NOMO-1 treated with DMSO at 0.1 percent for 48 hours (cell line): ENCODE measurements around the gene CCDC190.
"Not testable (repeated sequence)": the region's sequence is repeated elsewhere in the genome, so short reads cannot be mapped to it uniquely, and the experiment has no call there.

Experiments
- DNase-seq: peaks from one replicate; lab custom pipeline; 2025; ENCODE audit not compliant: unreplicated experiment; lab: John Stamatoyannopoulos, UW

CCDC190 gene

DNA sequence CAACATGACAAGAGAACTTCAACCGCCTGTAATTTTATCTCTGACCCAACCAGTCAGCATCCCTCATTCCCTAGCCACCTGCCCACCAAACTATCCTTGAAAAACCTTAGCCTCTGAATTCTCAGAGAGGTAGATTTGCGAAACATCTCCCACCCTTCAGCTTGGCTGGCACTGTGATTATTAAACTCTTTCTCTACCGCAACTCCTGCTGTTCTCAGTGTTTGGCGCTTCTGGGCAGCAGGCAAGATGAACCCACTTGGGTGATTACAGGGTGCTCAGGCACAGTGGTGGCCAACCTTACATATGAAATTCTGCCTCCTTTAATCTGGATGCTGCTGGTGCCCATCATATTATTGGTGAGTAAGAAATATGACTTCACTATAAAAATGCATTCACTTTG is 22.1 kb downstream of the CCDC190 start:
- DNase-seq = no peak

GRCh38 chr1:162835157-162835899 is 25.6 kb downstream of the CCDC190 start:
- no peak for DNase-seq

DNA sequence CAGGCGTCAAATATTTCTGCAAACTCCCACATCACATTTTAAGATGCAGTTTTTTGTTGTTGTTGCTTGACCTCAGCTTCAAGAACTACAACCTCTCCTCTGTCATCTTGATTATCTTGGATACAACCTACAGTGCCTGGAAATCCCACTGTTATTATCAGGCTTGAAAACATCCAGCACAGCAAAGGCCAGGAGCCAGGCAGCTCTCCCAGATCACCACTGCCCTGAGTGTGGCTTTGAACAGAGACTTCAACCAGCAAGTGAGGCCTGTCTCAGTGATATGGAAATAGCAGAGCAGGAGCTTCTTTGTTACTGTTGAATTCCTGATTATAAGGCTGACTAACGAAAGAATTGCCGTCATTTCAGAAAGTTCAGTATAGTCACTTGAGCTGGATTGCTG is 28.5 kb downstream of the CCDC190 start:
- no peak for DNase-seq

GRCh38 chr1:162829268-162829667 is 31.7 kb downstream of the CCDC190 start:
- DNase-seq = no peak

DNA sequence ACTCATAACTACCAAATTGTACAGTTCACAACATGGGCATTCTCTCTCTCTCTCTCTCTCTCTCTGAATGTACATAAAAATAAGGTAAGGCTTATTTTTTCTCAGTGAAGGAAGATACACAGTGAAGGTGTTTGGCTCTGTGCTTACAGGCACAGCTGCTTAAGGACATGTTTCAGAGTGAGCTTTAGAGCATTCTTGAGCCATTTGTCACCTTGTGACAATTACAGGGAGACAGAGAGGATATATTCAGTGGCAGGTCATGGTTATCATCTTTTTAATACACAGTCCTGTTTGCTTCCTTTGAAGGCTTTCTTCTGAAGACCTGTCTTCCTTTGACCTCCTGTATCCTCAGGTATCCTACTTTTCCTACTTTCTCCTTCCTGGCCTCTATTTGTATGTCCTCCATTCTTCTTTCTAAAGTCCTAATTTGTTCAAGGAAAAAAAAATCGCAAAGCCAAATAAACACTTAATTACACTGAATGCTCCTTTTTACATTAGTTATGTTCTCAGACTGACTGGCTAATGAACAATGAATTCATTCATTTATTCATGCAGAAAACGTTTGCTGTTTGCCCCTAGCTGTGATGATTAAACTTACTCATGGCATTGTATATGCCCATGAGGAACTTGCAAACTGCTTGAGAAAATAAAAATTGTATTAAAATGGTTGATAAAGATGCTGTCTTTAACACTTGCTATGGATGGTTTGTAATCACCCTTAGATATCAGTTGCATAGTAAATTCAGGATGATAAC is 37.0 kb downstream of the CCDC190 start:
- DNase-seq = no peak

DNA sequence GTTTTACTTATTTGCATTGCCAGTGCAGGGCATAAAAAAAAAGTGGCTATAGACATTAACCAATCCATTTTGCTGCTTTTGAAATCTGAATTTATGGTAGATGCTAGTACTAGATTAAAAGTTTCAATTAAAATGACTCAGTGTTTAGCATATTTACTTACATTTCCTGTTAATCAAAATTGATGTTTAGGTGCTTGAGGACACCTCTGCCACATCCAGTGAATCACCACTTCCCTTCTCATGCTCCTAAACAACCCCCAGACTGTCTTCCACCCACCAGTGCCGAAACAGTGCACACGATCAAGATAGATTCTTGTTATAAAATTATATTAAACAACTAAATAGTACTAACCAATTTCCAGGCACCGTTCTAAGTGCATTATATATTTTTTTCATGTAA is 37.7 kb downstream of the CCDC190 start:
- no peak for DNase-seq

DNA sequence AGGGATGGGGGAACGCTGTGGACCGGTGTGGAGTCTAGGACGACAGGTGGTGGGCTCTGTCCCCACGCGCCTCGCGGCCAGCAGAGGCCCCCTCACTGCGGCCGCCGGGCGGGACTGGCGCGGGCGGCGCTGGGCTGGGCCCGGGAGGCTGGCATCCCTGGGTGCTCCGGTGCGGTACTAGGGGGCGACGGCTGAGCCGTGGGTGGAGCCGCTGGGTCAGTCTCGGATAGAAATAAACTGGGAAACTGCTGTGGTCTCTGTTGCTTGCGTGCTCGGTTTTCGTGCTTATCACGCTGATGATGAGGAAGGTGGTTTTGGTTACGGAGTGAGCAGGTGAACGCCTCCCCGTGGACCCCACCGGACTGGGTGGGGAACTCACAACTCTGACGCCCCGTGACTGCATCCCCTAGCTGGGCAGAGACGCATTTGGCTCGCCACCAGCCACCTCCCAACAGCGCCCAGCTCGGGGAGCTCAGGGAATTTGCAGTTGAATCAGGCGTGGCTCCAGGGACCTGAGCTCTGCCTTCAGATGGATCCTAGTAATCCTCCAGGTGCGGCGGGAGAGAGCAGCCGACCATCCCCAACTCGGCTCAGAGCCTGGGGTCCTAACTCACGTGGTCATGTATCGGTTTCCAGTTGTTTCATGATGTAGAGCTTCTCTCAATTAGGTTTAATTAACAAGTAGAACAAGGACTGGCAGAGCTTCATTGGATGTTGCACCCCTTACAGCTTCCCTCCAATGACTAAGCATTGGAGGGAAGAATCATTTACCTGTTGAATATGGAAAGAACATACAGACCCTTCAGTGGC is 38.4 kb downstream of the CCDC190 start:
- DNase-seq = no peak

DNA sequence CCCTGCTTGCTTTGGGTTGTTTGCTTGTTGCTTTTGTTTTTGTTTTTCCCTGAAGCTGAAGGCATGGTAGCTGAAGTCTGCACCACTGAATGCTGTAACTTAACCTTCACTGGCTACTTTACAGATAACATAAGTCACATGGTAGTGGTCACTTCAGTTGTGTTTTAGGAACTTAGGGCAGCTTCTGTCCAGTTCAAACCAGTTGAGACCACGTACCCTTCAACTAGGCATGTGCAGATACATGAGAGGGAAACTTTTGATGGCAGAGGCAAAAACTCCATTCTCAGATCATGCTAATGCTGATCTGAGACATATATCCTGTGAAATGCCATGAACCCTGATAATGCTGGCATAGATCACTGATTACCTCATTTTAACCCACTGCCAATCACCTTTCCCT is 42.3 kb downstream of the CCDC190 start:
- not testable (repeated sequence) for DNase-seq

GRCh38 chr1:162818136-162818535 is 42.8 kb downstream of the CCDC190 start:
- DNase-seq = not testable (repeated sequence)

GRCh38 chr1:162812357-162812756 is 48.6 kb downstream of the CCDC190 start:
- DNase-seq = not testable (repeated sequence)

DNA sequence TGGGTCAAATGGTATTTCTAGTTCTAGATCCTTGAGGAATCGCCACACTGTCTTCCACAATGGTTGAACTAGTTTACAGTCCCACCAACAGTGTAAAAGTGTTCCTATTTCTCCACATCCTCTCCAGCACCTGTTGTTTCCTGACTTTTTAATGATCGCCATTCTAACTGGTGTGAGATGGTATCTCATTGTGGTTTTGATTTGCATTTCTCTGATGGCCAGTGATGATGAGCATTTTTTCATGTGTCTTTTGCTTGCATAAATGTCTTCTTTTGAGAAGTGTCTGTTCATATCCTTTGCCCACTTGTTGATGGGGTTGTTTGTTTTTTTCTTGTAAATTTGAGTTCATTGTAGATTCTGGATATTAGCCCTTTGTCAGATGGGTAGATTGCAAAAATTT is 53.5 kb downstream of the CCDC190 start:
- not testable (repeated sequence) for DNase-seq
